Upper lobe of left lung (tissue), 4 donors: Measurements from ENCODE around the gene RANBP9.

Experiments
- EP300 ChIP-seq, 4 donors: sonication (generic); formaldehyde crosslinking; IDR thresholded peaks; one replicate each; pipeline ENCODE4 v1.5.1; 2017; ENCODE audit warnings: antibody characterized with exemption in 4 of 4, control low read depth in 2 of 4
- POLR2A ChIP-seq, 4 donors: fragments of 450-650 bp; IDR thresholded peaks; one replicate each; pipeline ENCODE4 v1.5.1; 2016 to 2017; ENCODE audit warnings: antibody characterized with exemption in 4 of 4, mild to moderate bottlenecking in 2 of 4
- POLR2AphosphoS5 ChIP-seq, 2 donors: sonication (generic); formaldehyde crosslinking; IDR thresholded peaks; one replicate each; pipeline ENCODE4 v1.5.1; 2017; ENCODE audit warnings: antibody characterized with exemption in 2 of 2
- TF ChIP-seq, protein P1 (sequence below), 6 experiments: fragments of 450-650 bp in 4 of 6; fragments of 200-600 bp in 2 of 6; sonication (generic) in 2 of 6; IDR thresholded peaks; one replicate each; pipeline ENCODE4 v1.5.1; 2016 to 2019; ENCODE audit warnings: antibody characterized with exemption in 6 of 6

DNA sequence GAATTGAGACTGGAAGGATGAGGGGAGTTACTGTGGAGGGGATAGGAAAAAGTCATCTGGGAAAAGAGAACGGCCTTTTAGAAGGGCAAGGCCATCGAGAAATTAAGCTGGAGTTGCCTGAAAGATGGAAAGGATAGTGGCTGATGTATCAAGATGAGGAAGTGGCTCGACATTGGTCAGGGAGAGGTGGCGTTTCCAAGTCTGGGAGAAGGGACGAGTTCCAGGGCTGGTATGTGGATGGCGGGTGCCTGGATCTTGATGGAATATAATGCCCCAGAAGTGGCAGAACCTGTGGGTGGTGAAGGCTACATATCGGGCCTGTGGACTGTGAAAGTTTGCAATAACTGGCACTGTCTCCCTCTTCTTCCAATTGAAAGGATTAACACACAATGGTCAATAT, 139.4 kb downstream of the RANBP9 start:
- TF ChIP-seq, protein P1, sequence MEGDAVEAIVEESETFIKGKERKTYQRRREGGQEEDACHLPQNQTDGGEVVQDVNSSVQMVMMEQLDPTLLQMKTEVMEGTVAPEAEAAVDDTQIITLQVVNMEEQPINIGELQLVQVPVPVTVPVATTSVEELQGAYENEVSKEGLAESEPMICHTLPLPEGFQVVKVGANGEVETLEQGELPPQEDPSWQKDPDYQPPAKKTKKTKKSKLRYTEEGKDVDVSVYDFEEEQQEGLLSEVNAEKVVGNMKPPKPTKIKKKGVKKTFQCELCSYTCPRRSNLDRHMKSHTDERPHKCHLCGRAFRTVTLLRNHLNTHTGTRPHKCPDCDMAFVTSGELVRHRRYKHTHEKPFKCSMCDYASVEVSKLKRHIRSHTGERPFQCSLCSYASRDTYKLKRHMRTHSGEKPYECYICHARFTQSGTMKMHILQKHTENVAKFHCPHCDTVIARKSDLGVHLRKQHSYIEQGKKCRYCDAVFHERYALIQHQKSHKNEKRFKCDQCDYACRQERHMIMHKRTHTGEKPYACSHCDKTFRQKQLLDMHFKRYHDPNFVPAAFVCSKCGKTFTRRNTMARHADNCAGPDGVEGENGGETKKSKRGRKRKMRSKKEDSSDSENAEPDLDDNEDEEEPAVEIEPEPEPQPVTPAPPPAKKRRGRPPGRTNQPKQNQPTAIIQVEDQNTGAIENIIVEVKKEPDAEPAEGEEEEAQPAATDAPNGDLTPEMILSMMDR (IDR thresholded peaks at IDR 0.05), result no peak
- TF ChIP-seq POLR2A (IDR thresholded peaks at IDR 0.05) (no peak), POLR2AphosphoS5 (IDR thresholded peaks at IDR 0.05) (no peak), EP300 (IDR thresholded peaks at IDR 0.05) (no peak)
